Astrocyte (in vitro differentiated cells and primary cell): Measurements from ENCODE around the gene CRLF1. TPM values are rescaled to one million over a fixed set of nuclear protein-coding genes. Genes with fewer than 3 reads are reported as not detected.

Experiments
- DNase-seq: peaks from one replicate; pipeline ENCODE4 v3.0.0-alpha.2; 2010; ENCODE audit warnings: low read depth
- FAIRE-seq: peaks from 2 replicates; lab custom pipeline; 2011; peaks lifted over from hg19 to GRCh38; lab: Jason Lieb, UNC
- H2AFZ ChIP-seq: 2 replicates; pipeline ENCODE4 v1.6.0; 2012; ENCODE audit warnings: low read depth, low read length, inconsistent platforms
- H3K27ac ChIP-seq: 2 replicates; pipeline ENCODE4 v1.5.1; 2011; ENCODE audit warnings: low read depth, low read length, inconsistent platforms
- H3K27me3 ChIP-seq: 2 replicates; pipeline ENCODE4 v1.6.0; 2011; ENCODE audit warnings: low read length, inconsistent platforms; ENCODE audit not compliant: insufficient read depth
- H3K36me3 ChIP-seq: 2 replicates; pipeline ENCODE4 v1.5.1; 2011; ENCODE audit warnings: low read length, inconsistent platforms; ENCODE audit not compliant: insufficient read depth
- H3K4me1 ChIP-seq: 2 replicates; pipeline ENCODE4 v1.5.1; 2011; ENCODE audit warnings: low read length, inconsistent platforms; ENCODE audit not compliant: insufficient read depth
- H3K4me2 ChIP-seq: 2 replicates; pipeline ENCODE4 v1.6.0; 2012; ENCODE audit warnings: low read length, inconsistent platforms
- H3K4me3 ChIP-seq: 2 replicates; pipeline ENCODE4 v1.5.1; 2011; ENCODE audit warnings: low read depth, mild to moderate bottlenecking, low read length, inconsistent platforms; ENCODE audit not compliant: insufficient read depth
- H3K79me2 ChIP-seq: 2 replicates; pipeline ENCODE4 v1.6.0; 2012; ENCODE audit warnings: mild to moderate bottlenecking, low read length, inconsistent platforms; ENCODE audit not compliant: insufficient read depth
- H3K9ac ChIP-seq: 2 replicates; pipeline ENCODE4 v1.6.0; 2012; ENCODE audit warnings: mild to moderate bottlenecking, low read length, inconsistent platforms
- H3K9me3 ChIP-seq: 2 replicates; pipeline ENCODE4 v1.5.1; 2012; ENCODE audit warnings: low read depth, mild to moderate bottlenecking, low read length, inconsistent platforms; ENCODE audit not compliant: insufficient read depth
- H4K20me1 ChIP-seq: 2 replicates; pipeline ENCODE4 v1.6.0; 2012; ENCODE audit warnings: low read length, inconsistent platforms; ENCODE audit not compliant: insufficient read depth
- H3K27ac Mint-ChIP-seq: one replicate; pipeline ENCODE4 v1.8.0; 2021; ENCODE audit warnings: mild to moderate bottlenecking, mixed read lengths; ENCODE audit not compliant: unreplicated experiment
- H3K27me3 Mint-ChIP-seq: one replicate; pipeline ENCODE4 v1.8.0; 2021; ENCODE audit warnings: low read depth, mixed read lengths; ENCODE audit not compliant: unreplicated experiment
- H3K36me3 Mint-ChIP-seq: one replicate; pipeline ENCODE4 v1.8.0; 2021; ENCODE audit warnings: low read depth, mixed read lengths; ENCODE audit not compliant: unreplicated experiment
- H3K4me1 Mint-ChIP-seq: one replicate; pipeline ENCODE4 v1.8.0; 2021; ENCODE audit warnings: low read depth, mixed read lengths; ENCODE audit not compliant: unreplicated experiment
- H3K4me3 Mint-ChIP-seq: one replicate; pipeline ENCODE4 v1.8.0; 2021; ENCODE audit warnings: mild to moderate bottlenecking, moderate library complexity, mixed read lengths; ENCODE audit not compliant: unreplicated experiment
- H3K9me3 Mint-ChIP-seq: one replicate; pipeline ENCODE4 v1.8.0; 2021; ENCODE audit warnings: mild to moderate bottlenecking, mixed read lengths; ENCODE audit not compliant: unreplicated experiment
- EZH2 ChIP-seq: IDR thresholded peaks from 2 replicates; pipeline ENCODE4 v1.6.1; 2012; ENCODE audit warnings: mild to moderate bottlenecking, low read length, inconsistent platforms; ENCODE audit not compliant: insufficient read depth
- total RNA-seq: library from RNA; stranded (reverse); gene quantifications from 2 replicates; pipeline ENCODE4 v1.2.1, GENCODE V29; 2021
- TF ChIP-seq, protein P1 (sequence below): IDR thresholded peaks from 2 replicates; pipeline ENCODE4 v1.5.1; 2011; ENCODE audit warnings: low read depth, mild to moderate bottlenecking, inconsistent platforms, low read length, moderate library complexity; ENCODE audit not compliant: insufficient read depth

CRLF1 gene
- total RNA-seq, 1 donor from 2014 or later: 18.5 TPM

DNA sequence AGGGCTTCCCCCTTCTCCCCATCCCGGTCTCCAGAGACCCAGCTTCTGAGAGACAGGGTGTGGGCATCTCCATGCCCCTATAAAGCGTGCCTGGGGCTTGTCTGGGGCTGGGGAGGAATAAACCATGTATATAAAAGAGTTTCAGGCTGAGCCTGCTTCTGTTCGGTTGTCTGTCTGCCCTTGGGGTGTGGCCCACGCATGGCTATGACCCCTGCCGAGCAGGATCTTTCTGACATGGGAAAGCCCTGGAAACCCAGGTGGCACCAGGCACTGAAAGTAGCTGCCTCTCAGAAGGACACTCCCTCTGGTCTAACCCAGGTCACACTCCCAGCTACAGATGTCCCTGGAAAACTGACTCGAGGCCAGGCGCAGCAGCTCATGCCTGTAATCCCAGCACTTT, 14.3 kb upstream of the CRLF1 start:
- Histone ChIP-seq H3K79me2 (no peaks in the 10 kb centered on the region), H2AFZ (no peak overlapping the region), H3K4me2 (no peak overlapping the region), H3K36me3 (no peaks in the 10 kb centered on the region), H3K9me3 (peaks cover 2% of the 10 kb centered on the region), H3K4me3 (no peak overlapping the region), H3K9ac (no peak overlapping the region), H4K20me1 (no peaks in the 10 kb centered on the region), H3K27me3 (no peaks in the 10 kb centered on the region), H3K4me1 (no peaks in the 10 kb centered on the region), H3K27ac (no peak overlapping the region)
- Mint-ChIP-seq H3K9me3 (peaks cover 14% of the 10 kb centered on the region), H3K4me3 (no peak overlapping the region), H3K27me3 (peaks cover 33% of the 10 kb centered on the region), H3K27ac (no peak overlapping the region), H3K4me1 (no peaks in the 10 kb centered on the region), H3K36me3 (peaks cover 4% of the 10 kb centered on the region)
- no peak for DNase-seq
- no peak for TF ChIP-seq EZH2
- TF ChIP-seq, protein P1, sequence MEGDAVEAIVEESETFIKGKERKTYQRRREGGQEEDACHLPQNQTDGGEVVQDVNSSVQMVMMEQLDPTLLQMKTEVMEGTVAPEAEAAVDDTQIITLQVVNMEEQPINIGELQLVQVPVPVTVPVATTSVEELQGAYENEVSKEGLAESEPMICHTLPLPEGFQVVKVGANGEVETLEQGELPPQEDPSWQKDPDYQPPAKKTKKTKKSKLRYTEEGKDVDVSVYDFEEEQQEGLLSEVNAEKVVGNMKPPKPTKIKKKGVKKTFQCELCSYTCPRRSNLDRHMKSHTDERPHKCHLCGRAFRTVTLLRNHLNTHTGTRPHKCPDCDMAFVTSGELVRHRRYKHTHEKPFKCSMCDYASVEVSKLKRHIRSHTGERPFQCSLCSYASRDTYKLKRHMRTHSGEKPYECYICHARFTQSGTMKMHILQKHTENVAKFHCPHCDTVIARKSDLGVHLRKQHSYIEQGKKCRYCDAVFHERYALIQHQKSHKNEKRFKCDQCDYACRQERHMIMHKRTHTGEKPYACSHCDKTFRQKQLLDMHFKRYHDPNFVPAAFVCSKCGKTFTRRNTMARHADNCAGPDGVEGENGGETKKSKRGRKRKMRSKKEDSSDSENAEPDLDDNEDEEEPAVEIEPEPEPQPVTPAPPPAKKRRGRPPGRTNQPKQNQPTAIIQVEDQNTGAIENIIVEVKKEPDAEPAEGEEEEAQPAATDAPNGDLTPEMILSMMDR: no peak
- FAIRE-seq: no peak

DNA sequence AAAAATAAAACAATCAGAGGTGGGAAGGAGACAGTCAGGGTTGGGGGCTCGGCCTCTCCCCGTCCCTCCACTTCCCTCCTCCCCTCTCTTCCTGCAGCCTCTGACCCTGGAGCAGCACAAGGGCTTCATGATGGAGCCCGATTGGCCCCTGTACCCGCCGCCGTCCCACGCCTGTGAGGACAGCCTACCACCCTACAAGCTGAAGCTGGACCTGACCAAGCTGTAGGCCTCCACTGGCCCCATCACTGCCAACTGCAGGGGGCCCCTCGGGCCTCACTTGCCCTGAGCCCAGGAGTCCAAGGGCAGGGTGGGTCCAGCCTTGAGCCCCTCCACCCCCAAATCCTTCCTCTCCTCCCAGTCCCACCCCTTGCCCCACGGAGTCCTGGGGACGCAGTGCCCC, 13.7 kb upstream of the CRLF1 start:
- Mint-ChIP-seq H3K27ac (no peak overlapping the region), H3K36me3 (peaks cover 4% of the 10 kb centered on the region), H3K4me1 (no peaks in the 10 kb centered on the region), H3K4me3 (no peak overlapping the region), H3K27me3 (peaks cover 38% of the 10 kb centered on the region), H3K9me3 (peaks cover 14% of the 10 kb centered on the region)
- Histone ChIP-seq H3K79me2 (no peaks in the 10 kb centered on the region), H3K9me3 (peaks cover 2% of the 10 kb centered on the region), H4K20me1 (no peaks in the 10 kb centered on the region), H3K4me3 (no peak overlapping the region), H3K9ac (no peak overlapping the region), H3K4me1 (no peaks in the 10 kb centered on the region), H3K27ac (no peak overlapping the region), H3K36me3 (no peaks in the 10 kb centered on the region), H3K27me3 (no peaks in the 10 kb centered on the region), H2AFZ (no peak overlapping the region), H3K4me2 (no peak overlapping the region)
- FAIRE-seq (no peak), DNase-seq (no peak)
- no peak for TF ChIP-seq EZH2
- TF ChIP-seq, protein P1: no peak

DNA sequence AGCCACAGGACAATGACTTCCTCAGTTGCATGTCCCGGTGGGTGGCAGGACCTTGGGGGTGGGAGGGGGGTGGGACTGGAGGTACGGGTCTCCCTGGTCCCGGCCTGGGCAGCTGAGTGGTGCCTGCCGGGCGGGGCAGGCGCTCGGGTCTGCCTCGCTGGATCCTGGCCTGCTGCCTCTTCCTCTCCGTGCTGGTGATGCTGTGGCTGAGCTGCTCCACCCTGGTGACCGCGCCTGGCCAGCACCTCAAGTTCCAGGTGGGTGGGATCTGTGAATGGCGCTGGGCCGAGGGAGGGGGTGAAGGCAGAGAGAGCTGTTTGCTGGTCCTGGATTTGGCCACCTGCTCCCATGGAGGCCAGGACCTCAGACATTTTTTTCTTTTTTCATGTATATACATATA, 11.6 kb upstream of the CRLF1 start:
- TF ChIP-seq, protein P1: no peak
- TF ChIP-seq EZH2: no peak
- Histone ChIP-seq H3K79me2 (no peaks in the 10 kb centered on the region), H2AFZ (no peak overlapping the region), H3K4me1 (no peaks in the 10 kb centered on the region), H3K4me3 (no peak overlapping the region), H4K20me1 (no peaks in the 10 kb centered on the region), H3K9me3 (peaks cover 2% of the 10 kb centered on the region), H3K27me3 (peaks cover 9% of the 10 kb centered on the region), H3K36me3 (no peaks in the 10 kb centered on the region), H3K27ac (no peak overlapping the region), H3K4me2 (no peak overlapping the region), H3K9ac (no peak overlapping the region)
- Mint-ChIP-seq H3K27me3 (peaks cover 47% of the 10 kb centered on the region), H3K4me3 (no peak overlapping the region), H3K4me1 (no peaks in the 10 kb centered on the region), H3K9me3 (peaks cover 18% of the 10 kb centered on the region), H3K27ac (no peak overlapping the region), H3K36me3 (peaks cover 4% of the 10 kb centered on the region)
- no peak for DNase-seq
- FAIRE-seq: no peak
